WERI-Rb-1 (cell line): Measurements from ENCODE around the gene IL17F.

Source experiments
- DNase-seq: peaks from one replicate; pipeline ENCODE4 v3.0.0-alpha.2; 2020
- H3K27ac ChIP-seq: fragments of 250-450 bp; sonication (Bioruptor Pico); 2 replicates; pipeline ENCODE4 v1.5.1; 2020; ENCODE audit warnings: mild to moderate bottlenecking, moderate library complexity
- H3K27me3 ChIP-seq: fragments of 250-450 bp; sonication (Bioruptor Pico); 2 replicates; pipeline ENCODE4 v1.5.1; 2021; ENCODE audit warnings: mild to moderate bottlenecking, low read depth, moderate library complexity; ENCODE audit not compliant: insufficient read depth, severe bottlenecking
- H3K36me3 ChIP-seq: fragments of 250-450 bp; sonication (Bioruptor Pico); 2 replicates; pipeline ENCODE4 v1.5.1; 2020; ENCODE audit warnings: mild to moderate bottlenecking, moderate library complexity
- H3K4me3 ChIP-seq: 2 replicates; pipeline ENCODE4 v1.5.1; 2011; ENCODE audit warnings: low read depth, mild to moderate bottlenecking, control low read depth, low read length
- H3K9me3 ChIP-seq: fragments of 250-450 bp; sonication (Bioruptor Pico); 2 replicates; pipeline ENCODE4 v1.5.1; 2021; ENCODE audit warnings: mild to moderate bottlenecking, moderate library complexity; ENCODE audit not compliant: severe bottlenecking
- TF ChIP-seq, protein P1 (sequence below): IDR thresholded peaks from 2 replicates; pipeline ENCODE4 v1.5.1; 2011; ENCODE audit warnings: low read depth, mild to moderate bottlenecking, control low read depth, inconsistent platforms, low read length

The IL17F gene

DNA sequence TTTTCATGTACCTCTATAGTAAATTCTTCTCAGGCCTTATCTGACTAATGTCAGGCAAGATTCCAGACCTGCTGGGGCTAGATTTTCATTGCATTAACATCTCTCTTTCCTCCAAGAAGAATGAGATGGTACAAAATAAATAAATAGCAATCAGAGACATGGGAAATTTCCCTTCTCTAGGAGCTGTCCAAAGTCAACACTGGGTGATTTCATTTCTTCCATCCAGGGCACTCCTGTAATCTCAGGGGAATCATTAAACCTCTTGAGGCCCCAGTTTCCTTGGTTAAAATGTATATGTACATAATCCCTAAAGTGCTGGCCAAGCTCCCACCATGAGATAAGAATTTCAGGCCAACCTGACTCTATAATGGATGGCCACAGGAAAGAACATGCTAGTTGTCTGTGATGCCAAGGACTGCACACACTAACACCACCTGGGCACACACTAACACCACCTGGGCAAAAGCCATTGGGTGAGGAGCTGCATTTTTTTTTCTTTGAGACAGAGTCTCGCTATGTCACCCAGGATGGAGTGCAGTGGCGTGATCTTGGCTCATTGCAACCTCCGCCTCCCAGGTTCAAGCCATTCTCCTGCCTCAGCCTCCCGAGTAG is 912 bp downstream of the IL17F start:
- Histone ChIP-seq H3K27me3 (no peaks in the 10 kb centered on the region), H3K4me3 (no peak overlapping the region), H3K27ac (no peak overlapping the region), H3K9me3 (no peaks in the 10 kb centered on the region), H3K36me3 (no peaks in the 10 kb centered on the region)
- TF ChIP-seq, protein P1, sequence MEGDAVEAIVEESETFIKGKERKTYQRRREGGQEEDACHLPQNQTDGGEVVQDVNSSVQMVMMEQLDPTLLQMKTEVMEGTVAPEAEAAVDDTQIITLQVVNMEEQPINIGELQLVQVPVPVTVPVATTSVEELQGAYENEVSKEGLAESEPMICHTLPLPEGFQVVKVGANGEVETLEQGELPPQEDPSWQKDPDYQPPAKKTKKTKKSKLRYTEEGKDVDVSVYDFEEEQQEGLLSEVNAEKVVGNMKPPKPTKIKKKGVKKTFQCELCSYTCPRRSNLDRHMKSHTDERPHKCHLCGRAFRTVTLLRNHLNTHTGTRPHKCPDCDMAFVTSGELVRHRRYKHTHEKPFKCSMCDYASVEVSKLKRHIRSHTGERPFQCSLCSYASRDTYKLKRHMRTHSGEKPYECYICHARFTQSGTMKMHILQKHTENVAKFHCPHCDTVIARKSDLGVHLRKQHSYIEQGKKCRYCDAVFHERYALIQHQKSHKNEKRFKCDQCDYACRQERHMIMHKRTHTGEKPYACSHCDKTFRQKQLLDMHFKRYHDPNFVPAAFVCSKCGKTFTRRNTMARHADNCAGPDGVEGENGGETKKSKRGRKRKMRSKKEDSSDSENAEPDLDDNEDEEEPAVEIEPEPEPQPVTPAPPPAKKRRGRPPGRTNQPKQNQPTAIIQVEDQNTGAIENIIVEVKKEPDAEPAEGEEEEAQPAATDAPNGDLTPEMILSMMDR: no peak
- DNase-seq: no peak

DNA sequence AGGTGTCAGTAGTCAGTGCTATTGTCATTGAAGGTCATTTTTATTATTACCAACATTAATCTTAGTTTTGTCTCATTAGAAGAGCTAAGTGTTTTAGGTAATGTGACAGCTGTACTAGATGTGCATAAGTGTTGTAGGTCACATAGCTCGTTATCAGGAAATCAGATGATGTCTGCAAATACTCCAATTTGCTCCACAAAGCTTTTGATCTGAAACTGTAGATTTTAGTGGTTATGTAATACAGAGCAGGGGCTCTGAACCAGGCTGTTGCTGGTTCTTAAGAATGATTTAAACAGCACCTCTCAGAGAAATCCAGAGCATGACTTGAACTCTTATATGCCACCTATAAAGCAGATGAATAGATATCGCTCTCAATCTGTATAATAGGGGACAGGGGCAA is 2.5 kb downstream of the IL17F start:
- H3K27me3 ChIP-seq: no peaks in the 10 kb centered on the region
- H3K9me3 ChIP-seq: no peaks in the 10 kb centered on the region

DNA sequence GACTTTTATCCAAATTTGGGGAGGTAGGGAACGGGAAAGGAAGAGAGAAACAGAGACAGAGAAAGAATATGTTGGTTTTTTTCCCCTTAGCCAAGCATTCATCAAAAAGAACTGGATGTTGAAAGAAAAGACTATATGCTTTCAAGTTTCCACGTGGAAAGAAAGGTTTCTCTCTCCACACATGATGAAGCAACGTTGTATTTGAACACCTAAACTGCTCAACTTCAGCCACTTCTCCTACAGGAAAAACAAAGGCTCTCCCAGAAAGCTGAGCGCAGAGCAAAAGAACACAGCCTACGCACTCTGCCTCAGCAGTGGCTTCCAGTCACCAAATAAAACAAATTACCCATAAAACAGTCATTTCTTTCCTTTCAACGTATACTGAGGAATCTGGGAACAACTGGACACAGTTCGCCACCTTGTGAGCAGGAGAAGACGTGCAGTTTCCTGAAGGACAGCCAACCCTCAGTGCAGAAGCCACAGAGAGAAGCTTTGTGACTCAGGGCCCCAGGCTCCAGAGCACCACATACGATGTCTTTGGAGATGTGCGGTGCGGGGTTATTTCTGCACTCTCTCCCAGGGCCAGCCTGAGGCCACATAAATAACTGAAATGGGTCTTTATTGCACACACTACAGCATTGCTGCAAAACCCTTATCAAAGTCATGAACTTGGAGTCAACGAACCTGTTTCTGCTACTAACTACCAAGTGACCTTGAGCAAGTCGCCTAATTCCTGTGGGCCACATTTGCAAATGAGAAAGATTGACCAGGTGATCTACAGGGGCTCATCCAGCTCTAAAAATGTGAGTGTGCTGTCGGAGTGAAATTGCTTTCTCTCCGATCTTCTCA is 10.1 kb downstream of the IL17F start:
- H3K36me3 ChIP-seq: no peaks in the 10 kb centered on the region
- no peaks in the 10 kb centered on the region for H3K27me3 ChIP-seq
- TF ChIP-seq, protein P1: peak; percentile 93
- no peaks in the 10 kb centered on the region for H3K9me3 ChIP-seq
- no peak overlapping the region for H3K27ac ChIP-seq
- peak; percentile 76 for DNase-seq
- no peak overlapping the region for H3K4me3 ChIP-seq

More for the DNA sequence above, 2.5 kb downstream of the IL17F start:
- Histone ChIP-seq H3K4me3 (no peak overlapping the region), H3K27ac (no peak overlapping the region), H3K36me3 (no peaks in the 10 kb centered on the region)
- TF ChIP-seq, protein P1: no peak
- no peak for DNase-seq

DNA sequence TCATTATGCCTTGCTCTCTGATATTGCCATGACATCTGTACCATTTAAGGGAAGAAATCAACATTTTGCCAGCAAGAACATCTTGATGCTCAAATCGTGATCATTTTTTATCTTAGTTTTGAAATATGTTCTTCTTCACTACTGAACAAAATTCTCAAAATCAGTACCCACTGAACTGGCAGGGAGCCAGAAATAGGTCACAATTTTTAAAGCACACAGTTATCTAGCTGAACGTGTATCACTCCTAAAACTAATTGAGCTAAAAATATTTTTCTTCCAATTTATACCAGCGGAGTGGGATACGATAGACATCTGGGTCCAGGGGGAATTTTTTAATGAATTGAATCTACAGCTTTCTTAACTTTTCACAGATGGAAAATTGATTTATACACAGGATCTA is 11.3 kb downstream of the IL17F start:
- TF ChIP-seq, protein P1: no peak
- Histone ChIP-seq H3K9me3 (no peaks in the 10 kb centered on the region), H3K27me3 (no peaks in the 10 kb centered on the region), H3K36me3 (no peaks in the 10 kb centered on the region), H3K27ac (no peak overlapping the region), H3K4me3 (no peak overlapping the region)
- DNase-seq: no peak

DNA sequence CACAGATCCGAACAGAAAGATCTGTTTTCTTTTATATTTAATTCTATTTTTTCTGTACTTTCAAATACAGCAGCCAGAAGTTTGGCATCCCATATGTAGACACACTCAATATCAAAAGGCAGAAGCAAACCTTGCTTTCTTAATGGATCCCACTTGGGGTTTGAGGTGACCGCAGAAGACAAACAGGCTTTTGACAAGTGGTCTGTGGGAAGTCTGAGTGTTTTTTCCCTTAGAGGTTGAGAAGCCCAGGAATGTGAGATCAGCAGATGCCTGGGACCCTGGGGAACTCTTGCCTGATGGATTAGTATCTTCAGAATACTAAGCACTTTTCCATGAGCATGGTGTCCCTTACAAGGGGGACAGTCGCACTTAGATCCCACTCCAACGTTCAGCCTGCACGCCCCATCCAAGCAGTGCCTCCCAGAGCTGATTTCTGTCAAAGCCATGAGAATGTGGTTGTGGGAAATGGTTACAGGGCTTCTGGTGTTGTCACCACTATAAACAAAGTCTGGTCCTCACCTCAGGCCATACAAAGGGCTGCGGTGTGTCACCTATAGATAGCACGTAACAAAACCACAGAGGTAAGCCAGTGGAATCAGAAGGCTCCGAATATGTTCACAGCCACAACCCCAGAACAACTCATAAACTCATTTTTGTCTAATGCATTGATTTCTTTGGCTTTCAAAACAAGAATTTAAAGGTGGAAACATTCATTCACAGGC is 12.7 kb downstream of the IL17F start:
- Histone ChIP-seq H3K27me3 (no peaks in the 10 kb centered on the region), H3K9me3 (no peaks in the 10 kb centered on the region), H3K27ac (no peak overlapping the region), H3K36me3 (no peaks in the 10 kb centered on the region), H3K4me3 (no peak overlapping the region)
- no peak for DNase-seq
- TF ChIP-seq, protein P1: no peak
